IMR-90 (cell line): ENCODE data around the gene ERMN.

Experiments
- BHLHE40 ChIP-seq: fragments of 150-350 bp; IDR thresholded peaks from 2 replicates; pipeline ENCODE4 v1.6.1; 2016; ENCODE audit warnings: mild to moderate bottlenecking, low read depth, low read length
- CEBPB ChIP-seq: IDR thresholded peaks from 2 replicates; pipeline ENCODE4 v1.6.1; 2012; ENCODE audit warnings: low read depth, low read length, improper control_type of control experiment
- MAZ ChIP-seq: IDR thresholded peaks from 2 replicates; pipeline ENCODE4 v1.6.1; 2012; ENCODE audit warnings: low read depth, mild to moderate bottlenecking, low read length, improper control_type of control experiment, moderate library complexity, borderline replicate concordance
- POLR2A ChIP-seq: IDR thresholded peaks from 2 replicates; pipeline ENCODE4 v1.6.1; 2012; ENCODE audit warnings: mild to moderate bottlenecking, low read depth, low read length
- RFX5 ChIP-seq: IDR thresholded peaks from 2 replicates; pipeline ENCODE4 v1.8.0; 2012; ENCODE audit warnings: low read depth, mild to moderate bottlenecking, low read length, moderate library complexity
- TF ChIP-seq, protein P1 (sequence below): conservative IDR thresholded peaks from 2 replicates; pipeline ENCODE4 v1.5.1; 2012; ENCODE audit warnings: mild to moderate bottlenecking, low read depth, low read length, improper control_type of control experiment

DNA sequence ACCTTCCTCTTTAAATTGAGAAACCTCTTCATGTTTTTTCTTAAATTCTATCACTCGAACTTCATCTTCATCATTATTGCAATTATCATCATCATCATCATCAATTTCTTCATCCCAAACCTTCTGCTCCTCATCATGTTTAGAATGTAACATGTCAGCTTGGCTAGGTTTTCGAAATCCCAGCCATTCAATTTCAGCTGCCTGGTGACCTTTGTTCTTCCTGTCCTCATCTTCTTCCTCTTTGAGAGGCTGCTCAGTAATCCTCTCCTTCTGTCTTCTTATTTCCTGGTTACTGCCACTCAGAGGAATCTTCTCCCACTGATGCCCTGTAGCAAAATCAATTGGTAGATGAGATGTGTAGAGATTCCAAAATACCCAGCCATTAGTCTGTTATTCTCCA is 4.2 kb downstream of the ERMN start:
- TF ChIP-seq, protein P1, sequence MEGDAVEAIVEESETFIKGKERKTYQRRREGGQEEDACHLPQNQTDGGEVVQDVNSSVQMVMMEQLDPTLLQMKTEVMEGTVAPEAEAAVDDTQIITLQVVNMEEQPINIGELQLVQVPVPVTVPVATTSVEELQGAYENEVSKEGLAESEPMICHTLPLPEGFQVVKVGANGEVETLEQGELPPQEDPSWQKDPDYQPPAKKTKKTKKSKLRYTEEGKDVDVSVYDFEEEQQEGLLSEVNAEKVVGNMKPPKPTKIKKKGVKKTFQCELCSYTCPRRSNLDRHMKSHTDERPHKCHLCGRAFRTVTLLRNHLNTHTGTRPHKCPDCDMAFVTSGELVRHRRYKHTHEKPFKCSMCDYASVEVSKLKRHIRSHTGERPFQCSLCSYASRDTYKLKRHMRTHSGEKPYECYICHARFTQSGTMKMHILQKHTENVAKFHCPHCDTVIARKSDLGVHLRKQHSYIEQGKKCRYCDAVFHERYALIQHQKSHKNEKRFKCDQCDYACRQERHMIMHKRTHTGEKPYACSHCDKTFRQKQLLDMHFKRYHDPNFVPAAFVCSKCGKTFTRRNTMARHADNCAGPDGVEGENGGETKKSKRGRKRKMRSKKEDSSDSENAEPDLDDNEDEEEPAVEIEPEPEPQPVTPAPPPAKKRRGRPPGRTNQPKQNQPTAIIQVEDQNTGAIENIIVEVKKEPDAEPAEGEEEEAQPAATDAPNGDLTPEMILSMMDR = no peak
- TF ChIP-seq POLR2A (no peak), BHLHE40 (no peak), MAZ (no peak), CEBPB (no peak), RFX5 (no peak)
